SHP77 treated with DMSO at 0.1 percent for 48 hours (cell line): ENCODE data around the gene MAN1C1.
A peak's percentile ranks its signal among the peaks of the same experiment; 100 is the strongest.
"Not testable (repeated sequence)": the region's sequence is repeated elsewhere in the genome, so short reads cannot be mapped to it uniquely, and the experiment has no call there.

Experiments
- DNase-seq: peaks from one replicate; lab custom pipeline; 2025; lab: John Stamatoyannopoulos, UW

The MAN1C1 gene

GRCh38 chr1:25583519-25584370, 32.8 kb upstream of the MAN1C1 start:
- no peak for DNase-seq

- no peak for DNase-seq
Observed at GRCh38 chr1:25586181-25586588, 30.4 kb upstream of the MAN1C1 start.

GRCh38 chr1:25587290-25587689, 29.3 kb upstream of the MAN1C1 start:
- no peak for DNase-seq

- not testable (repeated sequence) for DNase-seq
Observed at GRCh38 chr1:25588224-25588623, 28.4 kb upstream of the MAN1C1 start.

- DNase-seq = not testable (repeated sequence)
Observed at GRCh38 chr1:25588786-25589185, 27.8 kb upstream of the MAN1C1 start.

GRCh38 chr1:25590096-25590824, 26.3 kb upstream of the MAN1C1 start:
- DNase-seq = no peak

- DNase-seq = no peak
Observed at GRCh38 chr1:25593861-25594260, 22.7 kb upstream of the MAN1C1 start.

GRCh38 chr1:25594971-25595370, 21.6 kb upstream of the MAN1C1 start:
- DNase-seq = no peak

GRCh38 chr1:25596641-25597040, 19.9 kb upstream of the MAN1C1 start:
- not testable (repeated sequence) for DNase-seq

GRCh38 chr1:25598879-25599278, 17.7 kb upstream of the MAN1C1 start:
- DNase-seq = no peak

- no peak for DNase-seq
Observed at GRCh38 chr1:25599969-25600610, 16.5 kb upstream of the MAN1C1 start.

GRCh38 chr1:25600971-25601699, 15.5 kb upstream of the MAN1C1 start:
- peak; percentile 43 for DNase-seq

GRCh38 chr1:25603779-25604538, 12.6 kb upstream of the MAN1C1 start:
- DNase-seq = not testable (repeated sequence)

GRCh38 chr1:25607123-25607522, 9.5 kb upstream of the MAN1C1 start:
- no peak for DNase-seq

GRCh38 chr1:25608488-25609178, 8.0 kb upstream of the MAN1C1 start:
- peak; percentile 86 for DNase-seq

- DNase-seq = no peak
Observed at GRCh38 chr1:25609921-25610320, 6.7 kb upstream of the MAN1C1 start.

- DNase-seq = no peak
Observed at GRCh38 chr1:25610822-25611630, 5.6 kb upstream of the MAN1C1 start.

- no peak for DNase-seq
Observed at GRCh38 chr1:25611843-25612242, 4.7 kb upstream of the MAN1C1 start.

- no peak for DNase-seq
Observed at GRCh38 chr1:25612421-25612820, 4.2 kb upstream of the MAN1C1 start.

GRCh38 chr1:25613091-25613490, 3.5 kb upstream of the MAN1C1 start:
- DNase-seq = no peak
